GM21723 (cell line): ENCODE data around the gene CCDC179.
A peak's percentile ranks its signal among the peaks of the same experiment; 100 is the strongest.

Experiments used
- ATAC-seq: cut with Tn5 transposase; IDR thresholded peaks from one replicate; pipeline ENCODE4 v1.9.1; 2021; ENCODE audit warnings: mild to moderate bottlenecking, moderate library complexity; ENCODE audit not compliant: unreplicated experiment

Gene CCDC179

DNA sequence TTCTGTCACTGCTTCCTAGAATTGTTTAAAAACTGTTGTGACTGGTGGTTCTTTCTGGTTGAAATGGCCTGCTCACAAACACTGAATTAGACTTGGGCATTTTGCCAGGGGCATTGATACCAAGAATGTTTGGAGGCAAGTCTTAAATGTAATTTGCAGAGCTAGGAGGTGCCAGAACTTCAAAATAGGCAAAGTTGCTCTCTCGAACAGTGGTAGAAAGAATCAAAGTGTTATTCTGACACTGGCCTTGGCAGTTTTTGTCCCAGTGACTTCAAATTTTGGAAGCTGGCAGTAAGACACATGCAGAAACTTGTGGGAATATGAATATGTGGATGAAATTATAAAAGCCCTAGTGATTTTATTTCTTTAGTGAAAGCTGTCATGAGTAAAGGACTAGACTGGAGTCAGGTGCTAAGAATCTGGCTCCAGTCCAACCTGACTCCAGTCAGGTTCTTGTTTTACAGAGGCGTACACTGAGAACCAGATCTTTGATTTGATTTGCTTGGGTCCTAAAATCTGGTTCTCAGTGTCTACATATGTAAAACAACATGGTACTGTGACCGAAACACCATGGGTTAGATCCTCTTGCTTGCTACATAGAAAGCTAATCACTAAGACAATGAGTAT is 51.6 kb downstream of the CCDC179 start:
- peak; percentile 26 for ATAC-seq

DNA sequence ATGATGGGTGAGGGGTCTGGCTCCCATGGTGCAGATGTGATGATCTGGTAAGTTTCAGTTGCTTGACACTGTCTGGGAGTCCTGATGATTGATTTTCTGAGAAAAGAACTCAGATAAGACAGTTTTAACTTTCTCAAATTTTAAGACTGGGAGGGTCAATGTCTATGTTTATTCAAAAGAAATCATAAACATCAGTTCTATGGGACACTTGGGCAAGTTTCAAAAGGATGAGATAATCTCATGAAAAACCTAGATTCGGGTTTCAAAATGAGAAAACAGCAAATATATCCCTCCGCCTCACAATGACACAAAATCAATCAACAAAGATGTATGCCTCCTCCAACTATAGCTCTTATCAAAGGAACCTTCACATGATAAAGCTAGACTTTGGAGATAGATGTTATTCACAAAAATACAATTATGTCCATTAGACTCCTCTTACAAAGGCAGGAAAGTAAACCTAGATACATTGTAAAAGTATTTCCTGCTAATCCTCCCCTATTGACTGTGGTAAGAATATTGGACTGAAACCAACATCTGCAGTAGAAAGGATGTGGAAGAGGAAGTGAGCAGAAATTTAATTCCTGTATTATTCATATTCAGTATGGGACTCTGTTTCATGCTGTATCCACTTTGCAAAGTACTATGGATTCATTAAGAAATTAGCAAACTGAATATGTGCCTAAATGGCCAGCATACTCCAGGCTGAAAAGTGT is 52.3 kb downstream of the CCDC179 start:
- peak; percentile 97 for ATAC-seq

DNA sequence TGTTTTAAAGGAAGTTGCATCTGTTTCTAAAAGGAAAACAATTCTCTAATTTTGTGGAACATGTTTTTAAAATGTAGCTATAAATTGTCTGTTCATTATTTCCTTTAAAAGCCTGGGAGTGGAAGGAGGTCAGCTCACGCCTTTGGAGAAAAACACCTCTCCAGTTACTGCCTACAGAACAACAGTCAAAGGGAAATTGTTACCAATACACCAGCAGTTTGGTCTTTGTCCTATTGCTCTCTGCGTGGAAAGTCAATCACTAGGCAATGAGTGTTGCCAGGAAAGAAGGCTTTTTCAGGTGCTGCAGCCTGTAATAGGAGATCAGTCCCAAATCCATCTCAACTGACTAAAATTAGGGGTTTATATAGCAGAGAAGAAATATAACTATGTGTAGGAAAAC is 52.9 kb downstream of the CCDC179 start:
- no peak for ATAC-seq

DNA sequence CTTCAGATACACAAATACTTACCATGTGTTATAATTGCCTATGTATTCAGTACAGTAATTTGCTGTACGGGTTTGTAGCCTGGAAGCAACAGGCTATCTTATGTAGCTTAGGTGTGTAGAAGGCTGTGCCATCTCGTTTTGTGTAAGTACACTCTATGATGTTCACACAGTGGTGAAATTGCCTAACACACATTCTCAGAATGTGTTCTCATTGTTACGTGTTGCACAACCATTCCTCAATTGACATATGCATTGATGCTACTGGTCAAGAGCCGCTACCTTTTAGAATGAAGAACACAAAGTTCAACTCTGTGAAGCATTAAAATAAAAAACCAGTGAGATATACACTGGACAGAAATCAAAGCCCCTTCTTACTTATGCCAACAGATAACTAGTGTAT is 57.4 kb downstream of the CCDC179 start:
- no peak for ATAC-seq

DNA sequence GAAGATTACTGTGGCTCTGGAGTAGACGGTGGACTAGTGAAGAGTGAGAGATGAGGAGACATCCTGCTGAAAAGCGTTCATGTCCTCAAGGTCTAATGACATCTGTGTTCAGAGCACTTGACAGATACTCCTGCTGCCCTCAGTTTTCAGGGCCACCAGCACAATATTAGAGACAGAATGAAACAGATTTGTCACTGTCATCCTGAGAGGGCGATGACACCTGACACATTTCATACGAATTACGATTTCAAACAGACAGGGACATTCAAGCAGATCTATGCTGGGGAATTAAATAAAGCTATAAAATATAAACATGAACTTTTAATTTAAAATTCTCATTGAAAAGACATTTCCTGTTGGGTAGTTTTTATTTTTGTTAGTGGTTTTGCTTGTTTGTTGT is 59.8 kb downstream of the CCDC179 start:
- no peak for ATAC-seq

DNA sequence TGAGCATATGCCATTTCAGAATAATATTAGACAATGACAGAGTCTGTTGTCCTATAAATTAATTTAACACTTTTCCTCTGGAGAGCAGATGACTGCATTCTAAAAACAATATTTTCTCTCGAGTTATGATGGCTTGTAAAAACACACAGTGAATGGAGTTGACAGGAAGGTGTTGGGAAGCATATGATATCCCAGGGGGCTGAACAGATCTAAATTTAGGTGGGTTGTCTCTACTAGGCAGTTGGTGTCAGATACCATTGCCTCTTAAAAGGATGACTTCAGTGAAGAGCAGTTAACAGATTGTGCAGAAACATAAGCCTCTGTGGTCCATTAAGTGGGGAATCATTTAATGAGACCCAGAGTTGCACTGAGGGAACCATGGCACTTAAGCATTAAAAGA is 61.4 kb downstream of the CCDC179 start:
- no peak for ATAC-seq

DNA sequence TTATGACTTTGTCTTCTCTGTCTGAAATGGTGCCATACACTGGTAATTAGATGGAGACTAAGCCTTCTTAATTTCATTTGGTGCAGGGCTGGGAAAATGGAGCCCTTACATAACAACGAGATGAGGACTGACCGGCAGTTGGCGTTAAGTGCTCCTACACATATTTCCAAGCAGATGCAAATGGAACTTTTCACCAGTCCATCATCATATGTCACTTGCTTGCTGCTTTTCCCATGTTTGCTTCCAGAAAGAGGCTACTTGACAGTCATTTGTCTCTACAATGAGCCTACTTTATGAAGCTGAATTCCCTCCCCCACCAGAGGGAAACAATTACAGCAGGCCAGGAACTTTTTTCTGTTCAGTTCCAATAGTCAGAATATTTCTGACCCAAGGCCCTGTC is 63.2 kb downstream of the CCDC179 start:
- no peak for ATAC-seq
